PC-9 (cell line): ENCODE measurements around the gene GRK2. TPM values are rescaled to one million over a fixed set of nuclear protein-coding genes. Genes with fewer than 3 reads are reported as not detected.

Source experiments
- BruUV-seq: library from RNA; stranded (reverse); fragments of 400-500 nt; replicated peaks from 2 replicates; lab custom pipeline; 2021; lab: Mats Ljungman, UMichigan
- CTCF ChIA-PET: fragments of 300-600 bp; sonication (Branson Sonifier 250); formaldehyde crosslinking; loops from one replicate; lab custom pipeline; 2022; ENCODE audit warnings: antibody characterized with exemption; lab: Charles Lee
- POLR2A ChIA-PET: fragments of 300-600 bp; sonication (Branson Sonifier 250); formaldehyde crosslinking; loops from one replicate; lab custom pipeline; 2022; ENCODE audit warnings: antibody characterized with exemption; ENCODE audit not compliant: unreplicated experiment; lab: Charles Lee
- DNase-seq, 2 experiments: peaks; one replicate each; pipeline versions ENCODE4 v3.0.0 to v3.0.0-alpha.2; 2015 to 2022; ENCODE audit warnings: mixed read lengths in 1 of 2
- H2AFZ ChIP-seq: fragments of 200-600 bp; sonication (generic); 2 replicates; pipeline ENCODE4 v1.8.1; 2017; ENCODE audit warnings: antibody characterized with exemption
- H3F3A ChIP-seq: fragments of 200-600 bp; sonication (generic); 2 replicates; pipeline ENCODE4 v1.8.1; 2017; ENCODE audit warnings: antibody characterized with exemption, mild to moderate bottlenecking, low read depth; ENCODE audit not compliant: insufficient read depth
- H3K27ac ChIP-seq: fragments of 200-600 bp; sonication (generic); 2 replicates; pipeline ENCODE4 v1.6.1; 2016; ENCODE audit warnings: mixed run types
- H3K27me3 ChIP-seq: fragments of 200-600 bp; sonication (generic); 2 replicates; pipeline ENCODE4 v1.6.1; 2016; ENCODE audit warnings: low read depth, mixed run types; ENCODE audit not compliant: insufficient read depth
- H3K36me3 ChIP-seq: fragments of 200-600 bp; sonication (generic); 2 replicates; pipeline ENCODE4 v1.6.1; 2016; ENCODE audit warnings: low read depth, mixed run types
- H3K4me1 ChIP-seq: fragments of 200-600 bp; sonication (generic); replicated peaks from 2 replicates; pipeline ENCODE4 v1.6.1; 2016; ENCODE audit warnings: mixed run types; ENCODE audit not compliant: insufficient read depth
- H3K4me2 ChIP-seq: fragments of 200-600 bp; sonication (generic); 2 replicates; pipeline ENCODE4 v1.6.1; 2017; ENCODE audit warnings: mixed run types
- H3K4me3 ChIP-seq: fragments of 200-600 bp; sonication (generic); 2 replicates; pipeline ENCODE4 v1.6.1; 2016; ENCODE audit warnings: mixed run types
- H3K79me2 ChIP-seq: fragments of 200-600 bp; sonication (generic); 2 replicates; pipeline ENCODE4 v1.6.1; 2017; ENCODE audit warnings: low read depth, mixed run types
- H3K9me2 ChIP-seq: fragments of 200-600 bp; sonication (generic); 2 replicates; pipeline ENCODE4 v1.8.1; 2017; ENCODE audit warnings: mild to moderate bottlenecking; ENCODE audit not compliant: insufficient read depth
- H3K9me3 ChIP-seq: fragments of 200-600 bp; sonication (generic); 2 replicates; pipeline ENCODE4 v1.8.1; 2016; ENCODE audit warnings: low read depth; ENCODE audit not compliant: insufficient read depth
- H4K20me1 ChIP-seq: fragments of 200-600 bp; sonication (generic); 2 replicates; pipeline ENCODE4 v1.8.1; 2017; ENCODE audit not compliant: insufficient read depth
- EZH2 ChIP-seq: fragments of 200-600 bp; sonication (generic); IDR thresholded peaks from 2 replicates; pipeline ENCODE4 v1.8.0; 2017; ENCODE audit warnings: antibody characterized with exemption, low read depth
- intact Hi-C: fragments of 100-400 bp; cut with micrococcal nuclease; formaldehyde crosslinking; loops from one replicate; pipeline ENCODE4 v1.10.0; 2022; ENCODE audit not compliant: unreplicated experiment
- total RNA-seq: library from RNA; stranded (reverse); gene quantifications from 2 replicates; pipeline ENCODE4 v1.2.3, GENCODE V29; 2021
- TF ChIP-seq, protein P1 (sequence below): fragments of 200-600 bp; sonication (generic); conservative IDR thresholded peaks from 2 replicates; pipeline ENCODE4 v1.6.1; 2017; ENCODE audit warnings: mixed run types, antibody characterized with exemption, mild to moderate bottlenecking, moderate library complexity

GRK2 gene
- total RNA-seq, 1 experiment from 2014 or later: 76.7 TPM

DNA sequence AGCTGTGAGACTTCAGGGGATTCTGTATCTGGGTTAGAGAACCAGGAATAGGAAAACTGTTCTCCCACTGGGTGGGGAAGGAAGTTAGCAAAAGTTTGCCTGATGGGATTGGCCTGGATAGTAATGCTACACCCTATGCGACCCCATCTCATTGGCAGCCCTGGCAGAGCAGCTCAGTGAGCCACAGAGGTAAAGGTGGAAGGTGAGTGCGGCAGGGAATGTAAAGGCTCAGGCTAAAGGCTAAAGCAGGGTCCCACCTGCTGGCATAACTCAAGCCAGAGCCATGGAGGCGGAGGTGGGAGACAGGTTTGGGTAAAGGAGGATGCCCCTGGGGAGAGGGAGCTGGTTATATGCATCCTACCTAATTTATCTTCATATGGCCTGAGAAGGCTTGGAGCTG lies 55.8 kb downstream of the GRK2 start:
- Histone ChIP-seq H3K4me2 (no peak overlapping the region), H3F3A (peaks cover 25% of the 10 kb centered on the region; the same call in 1 of the 2 replicates), H3K4me1 (peaks cover 11% of the 10 kb centered on the region), H3K4me3 (no peak overlapping the region), H2AFZ (no peak overlapping the region), H3K79me2 (peaks cover 30% of the 10 kb centered on the region), H3K9me2 (no peaks in the 10 kb centered on the region), H3K27me3 (no peaks in the 10 kb centered on the region), H4K20me1 (no peaks in the 10 kb centered on the region), H3K36me3 (no peaks in the 10 kb centered on the region), H3K27ac (no peak overlapping the region), H3K9me3 (no peaks in the 10 kb centered on the region)
- POLR2A ChIA-PET: interaction anchor here (0.5 kb wide), 1 partner anchor 18 kb away, joined by 5 read pairs; no protein-coding TSS in a partner anchor
- BruUV-seq: no TSS peak
- no peak for TF ChIP-seq EZH2
- TF ChIP-seq, protein P1, sequence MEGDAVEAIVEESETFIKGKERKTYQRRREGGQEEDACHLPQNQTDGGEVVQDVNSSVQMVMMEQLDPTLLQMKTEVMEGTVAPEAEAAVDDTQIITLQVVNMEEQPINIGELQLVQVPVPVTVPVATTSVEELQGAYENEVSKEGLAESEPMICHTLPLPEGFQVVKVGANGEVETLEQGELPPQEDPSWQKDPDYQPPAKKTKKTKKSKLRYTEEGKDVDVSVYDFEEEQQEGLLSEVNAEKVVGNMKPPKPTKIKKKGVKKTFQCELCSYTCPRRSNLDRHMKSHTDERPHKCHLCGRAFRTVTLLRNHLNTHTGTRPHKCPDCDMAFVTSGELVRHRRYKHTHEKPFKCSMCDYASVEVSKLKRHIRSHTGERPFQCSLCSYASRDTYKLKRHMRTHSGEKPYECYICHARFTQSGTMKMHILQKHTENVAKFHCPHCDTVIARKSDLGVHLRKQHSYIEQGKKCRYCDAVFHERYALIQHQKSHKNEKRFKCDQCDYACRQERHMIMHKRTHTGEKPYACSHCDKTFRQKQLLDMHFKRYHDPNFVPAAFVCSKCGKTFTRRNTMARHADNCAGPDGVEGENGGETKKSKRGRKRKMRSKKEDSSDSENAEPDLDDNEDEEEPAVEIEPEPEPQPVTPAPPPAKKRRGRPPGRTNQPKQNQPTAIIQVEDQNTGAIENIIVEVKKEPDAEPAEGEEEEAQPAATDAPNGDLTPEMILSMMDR: no peak
- no peak for DNase-seq
- CTCF ChIA-PET: no interaction called here
- intact Hi-C loops: no loop called here

DNA sequence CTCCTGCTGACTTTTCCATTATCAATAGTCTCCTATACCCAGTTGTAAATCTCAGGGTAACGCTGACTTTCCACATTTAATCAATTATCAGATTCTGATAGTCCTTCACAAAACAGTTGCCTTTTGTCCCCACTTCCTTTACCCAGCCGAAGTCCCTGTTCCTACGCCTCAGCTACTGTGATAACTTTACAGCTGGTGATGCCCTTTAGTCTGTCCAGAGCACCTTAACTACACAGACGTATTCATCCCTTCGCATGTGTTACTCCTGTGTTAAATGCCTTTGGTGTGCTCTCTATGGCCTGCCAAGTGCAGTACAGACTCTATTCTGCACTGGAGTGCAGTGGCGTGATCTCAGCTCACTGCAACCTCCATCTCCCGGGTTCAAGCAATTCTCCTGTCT lies 57.3 kb downstream of the GRK2 start:
- TF ChIP-seq, protein P1: no peak
- TF ChIP-seq EZH2: no peak
- CTCF ChIA-PET: interaction anchor here (0.5 kb wide), 1 partner anchor 58 kb away, joined by 5 read pairs; no protein-coding TSS in a partner anchor

DNA sequence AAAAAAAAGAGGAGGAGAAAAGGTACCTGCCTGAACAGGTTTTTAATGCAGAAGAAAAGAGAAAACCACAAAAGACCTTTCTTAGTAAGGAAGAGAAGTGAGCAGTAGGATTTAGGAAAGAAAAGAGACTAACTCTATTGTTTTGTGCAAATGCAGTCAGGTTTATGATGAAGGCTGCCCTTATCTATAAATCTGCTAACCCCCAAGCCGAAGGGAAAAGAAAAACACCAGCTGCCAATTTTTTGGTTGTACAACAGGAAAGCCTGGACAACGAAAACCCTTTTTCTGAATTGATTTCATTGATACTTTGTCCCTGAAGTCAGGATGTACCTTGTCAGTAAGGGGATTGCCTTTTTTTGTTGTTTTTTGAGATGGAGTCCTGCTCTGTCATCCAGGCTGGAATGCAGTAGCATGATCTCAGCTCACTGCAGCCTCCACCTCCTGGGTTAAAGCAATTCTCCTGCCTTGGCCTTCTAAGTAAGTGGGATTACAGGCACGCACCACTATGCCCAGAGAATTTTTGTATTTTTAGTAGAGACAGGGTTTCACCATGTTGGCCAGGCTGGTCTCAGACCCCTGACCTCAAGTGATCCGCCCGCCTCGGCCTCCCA lies 65.9 kb downstream of the GRK2 start:
- Histone ChIP-seq H3K79me2 (no peaks in the 10 kb centered on the region), H3K36me3 (no peaks in the 10 kb centered on the region), H4K20me1 (no peaks in the 10 kb centered on the region), H3K9me3 (no peaks in the 10 kb centered on the region), H3K4me1 (no peaks in the 10 kb centered on the region), H3K4me3 (no peak overlapping the region), H3K4me2 (no peak overlapping the region), H2AFZ (no peak overlapping the region), H3K27ac (no peak overlapping the region), H3K27me3 (no peaks in the 10 kb centered on the region), H3F3A (peaks cover 17% of the 10 kb centered on the region; the same call in 1 of the 2 replicates), H3K9me2 (no peaks in the 10 kb centered on the region)
- peak in 1 of 2 experiments; percentile 45 for DNase-seq
- BruUV-seq: no TSS peak
- POLR2A ChIA-PET: interaction anchor here (0.7 kb wide), 1 partner anchor 245 kb away, joined by 9 read pairs; no protein-coding TSS in a partner anchor
- CTCF ChIA-PET: interaction anchor here (0.5 to 0.6 kb wide), 2 partner anchors 41 to 93 kb away, joined by 3 to 10 read pairs; partner anchors contain the start of gene CLCF1
- intact Hi-C loops: no loop called here
- no peak for TF ChIP-seq EZH2
- TF ChIP-seq, protein P1: no peak

More for the DNA sequence above, 57.3 kb downstream of the GRK2 start:
- Histone ChIP-seq H3K4me1 (peaks cover 9% of the 10 kb centered on the region), H3K9me2 (no peaks in the 10 kb centered on the region), H3K79me2 (peaks cover 23% of the 10 kb centered on the region), H3K27ac (no peak overlapping the region), H4K20me1 (no peaks in the 10 kb centered on the region), H3K27me3 (no peaks in the 10 kb centered on the region), H2AFZ (no peak overlapping the region), H3K4me2 (no peak overlapping the region), H3F3A (peaks cover 25% of the 10 kb centered on the region; the same call in 1 of the 2 replicates), H3K4me3 (no peak overlapping the region), H3K36me3 (no peaks in the 10 kb centered on the region), H3K9me3 (no peaks in the 10 kb centered on the region)
- BruUV-seq: no TSS peak
- intact Hi-C loops: no loop called here
- DNase-seq: no peak
- POLR2A ChIA-PET: no interaction called here

Other genes starting within 250 kb of the GRK2 start
- gene SYT12, start 243.3 kb upstream of the GRK2 start, total RNA-seq: 11.1 and 12.3 TPM in 2 replicates
- gene RHOD, start 209.6 kb upstream of the GRK2 start, total RNA-seq: 127 and 156 TPM in 2 replicates
- gene KDM2A, start 147.2 kb upstream of the GRK2 start, total RNA-seq: 117 and 120 TPM in 2 replicates
- 79.6 and 93.2 TPM in 2 replicates for gene ANKRD13D, start 22.8 kb downstream of the GRK2 start, total RNA-seq
- gene SSH3, start 37.1 kb downstream of the GRK2 start, total RNA-seq: 97.8 and 124 TPM in 2 replicates
- 67.1 and 83.7 TPM in 2 replicates for gene POLD4, start 87.1 kb downstream of the GRK2 start, total RNA-seq
- 15.9 and 17.0 TPM in 2 replicates for gene CLCF1, start 107.1 kb downstream of the GRK2 start, total RNA-seq
- 62.8 and 79.8 TPM in 2 replicates for gene RAD9A, start 125.5 kb downstream of the GRK2 start, total RNA-seq
- 306 and 351 TPM in 2 replicates for gene PPP1CA, start 135.4 kb downstream of the GRK2 start, total RNA-seq
- gene TBC1D10C, start 137.6 kb downstream of the GRK2 start, total RNA-seq: 0.58 TPM in 1 of 2 replicates, not detected in the other
- 0.15 and 0.35 TPM in 2 replicates for gene CARNS1, start 149.2 kb downstream of the GRK2 start, total RNA-seq
- gene RPS6KB2, start 162.0 kb downstream of the GRK2 start, total RNA-seq: 52.0 and 54.0 TPM in 2 replicates
- 1.2 and 1.3 TPM in 2 replicates for gene PTPRCAP, start 171.2 kb downstream of the GRK2 start, total RNA-seq
- gene CORO1B, start 177.0 kb downstream of the GRK2 start, total RNA-seq: 129 and 161 TPM in 2 replicates
- gene GPR152, start 186.3 kb downstream of the GRK2 start, total RNA-seq: not detected in 2 replicates
- gene CABP4, start 188.9 kb downstream of the GRK2 start, total RNA-seq: 2.0 and 2.5 TPM in 2 replicates
- 85.7 and 125 TPM in 2 replicates for gene TMEM134, start 202.8 kb downstream of the GRK2 start, total RNA-seq
- 95.3 and 125 TPM in 2 replicates for gene AIP, start 216.6 kb downstream of the GRK2 start, total RNA-seq
- gene PITPNM1, start 238.9 kb downstream of the GRK2 start, total RNA-seq: 84.0 and 116 TPM in 2 replicates
- 80.0 and 89.3 TPM in 2 replicates for gene CDK2AP2, start 241.7 kb downstream of the GRK2 start, total RNA-seq